GM23338 (cell line): ENCODE results near the gene SRCAP. TPM values are rescaled to one million over a fixed set of nuclear protein-coding genes. Genes with fewer than 3 reads are reported as not detected.
A peak's percentile ranks its signal among the peaks of the same experiment; 100 is the strongest.

Experiments used
- ATAC-seq: fragments of 200-7000 bp; cut with Tn5 transposase; 3 replicates; pipeline ENCODE4 v1.9.1; 2020
- DNase-seq: peaks from one replicate; pipeline ENCODE4 v3.0.0-alpha.2; 2015; ENCODE audit warnings: low spot score
- H2AFZ ChIP-seq: fragments of 200-600 bp; sonication (generic); 2 replicates; pipeline ENCODE4 v1.8.0; 2016; ENCODE audit warnings: antibody characterized with exemption, mild to moderate bottlenecking, moderate library complexity
- H3F3A ChIP-seq: fragments of 200-600 bp; sonication (generic); replicated peaks from 2 replicates; pipeline ENCODE4 v1.8.0; 2017; ENCODE audit warnings: antibody characterized with exemption, mixed run types, low read depth
- H3K27ac ChIP-seq: fragments of 200-600 bp; sonication (generic); 2 replicates; pipeline ENCODE4 v1.6.1; 2016; ENCODE audit warnings: low read depth
- H3K27me3 ChIP-seq: fragments of 200-600 bp; sonication (generic); 2 replicates; pipeline ENCODE4 v1.8.0; 2016; ENCODE audit warnings: mild to moderate bottlenecking, mixed run types, moderate library complexity; ENCODE audit not compliant: insufficient read depth
- H3K36me3 ChIP-seq: fragments of 200-600 bp; sonication (generic); 2 replicates; pipeline ENCODE4 v1.8.0; 2016; ENCODE audit warnings: mild to moderate bottlenecking; ENCODE audit not compliant: insufficient read depth
- H3K4me1 ChIP-seq: fragments of 200-600 bp; sonication (generic); 2 replicates; pipeline ENCODE4 v1.8.0; 2016; ENCODE audit warnings: mild to moderate bottlenecking, moderate library complexity; ENCODE audit not compliant: insufficient read depth
- H3K4me2 ChIP-seq: fragments of 200-600 bp; sonication (generic); 2 replicates; pipeline ENCODE4 v1.7.1; 2017; ENCODE audit warnings: mixed run types
- H3K4me3 ChIP-seq: fragments of 200-600 bp; sonication (generic); 2 replicates; pipeline ENCODE4 v1.6.1; 2016; ENCODE audit warnings: mixed run types
- H3K79me2 ChIP-seq: fragments of 200-600 bp; sonication (generic); replicated peaks from 2 replicates; pipeline ENCODE4 v1.8.0; 2017; ENCODE audit warnings: mild to moderate bottlenecking; ENCODE audit not compliant: insufficient read depth
- H3K9me2 ChIP-seq: fragments of 200-600 bp; sonication (generic); 2 replicates; pipeline ENCODE4 v1.8.0; 2017; ENCODE audit not compliant: insufficient read depth
- H4K20me1 ChIP-seq: fragments of 200-600 bp; sonication (generic); replicated peaks from 2 replicates; pipeline ENCODE4 v1.8.0; 2017; ENCODE audit warnings: mild to moderate bottlenecking; ENCODE audit not compliant: insufficient read depth
- H3K27ac Mint-ChIP-seq: 2 replicates; pipeline ENCODE4 v1.8.0; 2020; ENCODE audit warnings: inconsistent platforms, mild to moderate bottlenecking, moderate library complexity, mixed read lengths
- H3K27me3 Mint-ChIP-seq: 3 replicates; pipeline ENCODE4 v1.8.0; 2022; ENCODE audit warnings: low read depth, mild to moderate bottlenecking, moderate library complexity, mixed read lengths, inconsistent platforms; ENCODE audit not compliant: insufficient read depth, poor library complexity
- H3K36me3 Mint-ChIP-seq: 3 replicates; pipeline ENCODE4 v1.8.0; 2021; ENCODE audit warnings: low read depth, mild to moderate bottlenecking, inconsistent platforms, moderate library complexity, mixed read lengths
- H3K4me1 Mint-ChIP-seq: 3 replicates; pipeline ENCODE4 v1.8.0; 2020; ENCODE audit warnings: mild to moderate bottlenecking, inconsistent platforms, mixed read lengths
- H3K4me3 Mint-ChIP-seq: 3 replicates; pipeline ENCODE4 v1.8.0; 2021; ENCODE audit warnings: moderate library complexity, mild to moderate bottlenecking, inconsistent platforms, mixed read lengths
- H3K9me3 Mint-ChIP-seq: 3 replicates; pipeline ENCODE4 v1.8.0; 2020; ENCODE audit warnings: moderate library complexity, mild to moderate bottlenecking, inconsistent platforms, mixed read lengths
- CREB1 ChIP-seq: fragments of 250-450 bp; sonication (Bioruptor Pico); IDR thresholded peaks from 2 replicates; pipeline ENCODE4 v1.5.0; 2020; ENCODE audit warnings: low read depth, mild to moderate bottlenecking, moderate library complexity
- CTCF ChIP-seq, 2 experiments: fragments of 200-600 bp in 1 of 2; sonication (generic) in 1 of 2; conservative IDR thresholded peaks; 2 replicates each; pipeline versions ENCODE4 v1.5.1 to v1.6.1; 2016 to 2017; ENCODE audit warnings: antibody characterized with exemption in 2 of 2, low read depth in 2 of 2, mild to moderate bottlenecking in 2 of 2, moderate library complexity in 1 of 2
- EZH2 ChIP-seq: fragments of 200-600 bp; sonication (generic); IDR thresholded peaks from one replicate; pipeline ENCODE4 v1.8.0; 2017; ENCODE audit warnings: antibody characterized with exemption, mild to moderate bottlenecking, low read depth; ENCODE audit not compliant: unreplicated experiment
- EZH2phosphoT487 ChIP-seq: fragments of 200-600 bp; sonication (generic); IDR thresholded peaks from one replicate; pipeline ENCODE4 v1.8.1; 2018; ENCODE audit warnings: antibody characterized with exemption; ENCODE audit not compliant: unreplicated experiment
- JUNB ChIP-seq: IDR thresholded peaks from one replicate; pipeline ENCODE4 v1.6.1; 2016; ENCODE audit warnings: antibody characterized with exemption; ENCODE audit not compliant: unreplicated experiment
- POLR2AphosphoS5 ChIP-seq: IDR thresholded peaks from 2 replicates; pipeline ENCODE4 v1.6.1; 2016; ENCODE audit warnings: antibody characterized with exemption, low read depth
- REST ChIP-seq: IDR thresholded peaks from one replicate; pipeline ENCODE4 v1.6.1; 2018; ENCODE audit warnings: antibody characterized with exemption; ENCODE audit not compliant: unreplicated experiment
- STAT1 ChIP-seq: IDR thresholded peaks from one replicate; pipeline ENCODE4 v1.6.1; 2016; ENCODE audit warnings: antibody characterized with exemption; ENCODE audit not compliant: unreplicated experiment
- ZNF114 ChIP-seq: fragments of 250-450 bp; sonication (Bioruptor Pico); IDR thresholded peaks from 2 replicates; pipeline ENCODE4 v1.5.0; 2020; ENCODE audit warnings: mild to moderate bottlenecking, moderate library complexity
- ZNF331 ChIP-seq: fragments of 250-450 bp; sonication (Bioruptor Pico); IDR thresholded peaks from 2 replicates; pipeline ENCODE4 v1.5.0; 2020; ENCODE audit warnings: low read depth, mild to moderate bottlenecking, moderate library complexity
- polyA plus RNA-seq: library from polyadenylated mRNA; unstranded; fragments of >200 nt; fragmentation: Nextera tagmentation; extraction: Ambion mirVana; gene quantifications from 2 replicates; pipeline ENCODE4 v1.2.1, GENCODE V29; 2016
- total RNA-seq: library from RNA; depleted of rRNA; stranded (reverse); fragments of >200 nt; shearing (Covaris generic); gene quantifications from 2 replicates; pipeline ENCODE4 v1.2.3, GENCODE V29; 2014

The SRCAP gene
- total and polyA plus RNA-seq, 2 experiments from 2014 or later: 15.3 to 38.4 TPM

GRCh38 chr16:30761928-30762902, 63.2 kb downstream of the SRCAP start, which contains the start of the genes CFAP119 and RNF40 (continued):
- TF ChIP-seq CREB1 (peak; percentile 93), EZH2 (no peak), STAT1 (no peak), CTCF (conservative IDR thresholded peaks at IDR 0.05; ENCODE audit: low read depth in 2 of 2) (no peak), EZH2phosphoT487 (no peak), ZNF114 (CRISPR knock-in tag) (no peak), POLR2AphosphoS5 (peak; percentile 71), ZNF331 (CRISPR knock-in tag) (no peak)

GRCh38 chr16:30762991-30763725, 64.2 kb downstream of the SRCAP start:
- Histone ChIP-seq H3K27me3 (no peaks in the 10 kb centered on the region), H3K4me1 (peaks cover 6% of the 10 kb centered on the region; the same call in 1 of the 2 replicates), H2AFZ (no peak overlapping the region), H3K9me2 (no peaks in the 10 kb centered on the region), H3F3A (0 out of 2 replicates have a peak, but pooled peaks cover 7% of the 10 kb centered on the region), H3K4me2 (peak overlapping the region; percentile 93), H3K36me3 (peaks cover 39% of the 10 kb centered on the region), H3K27ac (no peak overlapping the region), H3K79me2 (peaks cover 24% of the 10 kb centered on the region), H4K20me1 (peaks cover 32% of the 10 kb centered on the region), H3K4me3 (peak overlapping the region; percentile 79)
- H3K4me3 Mint-ChIP-seq: peak overlapping the region; percentile 95
- DNase-seq (no peak), ATAC-seq (no peak)
- H3K4me1 Mint-ChIP-seq: peaks cover 16% of the 10 kb centered on the region
- H3K36me3 Mint-ChIP-seq: peaks cover 56% of the 10 kb centered on the region
- no peaks in the 10 kb centered on the region; the same call in 2 of the 3 replicates for H3K9me3 Mint-ChIP-seq
- H3K27ac Mint-ChIP-seq: peak overlapping the region; percentile 70
- H3K27me3 Mint-ChIP-seq: peaks cover 27% of the 10 kb centered on the region
- no peak for TF ChIP-seq POLR2AphosphoS5
- no peak for TF ChIP-seq EZH2phosphoT487
- TF ChIP-seq REST: no peak
- no peak for TF ChIP-seq JUNB
- no peak for TF ChIP-seq ZNF114 (CRISPR knock-in tag)
- TF ChIP-seq CTCF (conservative IDR thresholded peaks at IDR 0.05; ENCODE audit: low read depth in 2 of 2): no peak
- TF ChIP-seq STAT1: no peak
- no peak for TF ChIP-seq EZH2
